ENCODE data around the gene ADAMTS8.
A peak's percentile ranks its signal among the peaks of the same experiment; 100 is the strongest.

Gene ADAMTS8, protein sequence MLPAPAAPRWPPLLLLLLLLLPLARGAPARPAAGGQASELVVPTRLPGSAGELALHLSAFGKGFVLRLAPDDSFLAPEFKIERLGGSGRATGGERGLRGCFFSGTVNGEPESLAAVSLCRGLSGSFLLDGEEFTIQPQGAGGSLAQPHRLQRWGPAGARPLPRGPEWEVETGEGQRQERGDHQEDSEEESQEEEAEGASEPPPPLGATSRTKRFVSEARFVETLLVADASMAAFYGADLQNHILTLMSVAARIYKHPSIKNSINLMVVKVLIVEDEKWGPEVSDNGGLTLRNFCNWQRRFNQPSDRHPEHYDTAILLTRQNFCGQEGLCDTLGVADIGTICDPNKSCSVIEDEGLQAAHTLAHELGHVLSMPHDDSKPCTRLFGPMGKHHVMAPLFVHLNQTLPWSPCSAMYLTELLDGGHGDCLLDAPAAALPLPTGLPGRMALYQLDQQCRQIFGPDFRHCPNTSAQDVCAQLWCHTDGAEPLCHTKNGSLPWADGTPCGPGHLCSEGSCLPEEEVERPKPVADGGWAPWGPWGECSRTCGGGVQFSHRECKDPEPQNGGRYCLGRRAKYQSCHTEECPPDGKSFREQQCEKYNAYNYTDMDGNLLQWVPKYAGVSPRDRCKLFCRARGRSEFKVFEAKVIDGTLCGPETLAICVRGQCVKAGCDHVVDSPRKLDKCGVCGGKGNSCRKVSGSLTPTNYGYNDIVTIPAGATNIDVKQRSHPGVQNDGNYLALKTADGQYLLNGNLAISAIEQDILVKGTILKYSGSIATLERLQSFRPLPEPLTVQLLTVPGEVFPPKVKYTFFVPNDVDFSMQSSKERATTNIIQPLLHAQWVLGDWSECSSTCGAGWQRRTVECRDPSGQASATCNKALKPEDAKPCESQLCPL

DNA sequence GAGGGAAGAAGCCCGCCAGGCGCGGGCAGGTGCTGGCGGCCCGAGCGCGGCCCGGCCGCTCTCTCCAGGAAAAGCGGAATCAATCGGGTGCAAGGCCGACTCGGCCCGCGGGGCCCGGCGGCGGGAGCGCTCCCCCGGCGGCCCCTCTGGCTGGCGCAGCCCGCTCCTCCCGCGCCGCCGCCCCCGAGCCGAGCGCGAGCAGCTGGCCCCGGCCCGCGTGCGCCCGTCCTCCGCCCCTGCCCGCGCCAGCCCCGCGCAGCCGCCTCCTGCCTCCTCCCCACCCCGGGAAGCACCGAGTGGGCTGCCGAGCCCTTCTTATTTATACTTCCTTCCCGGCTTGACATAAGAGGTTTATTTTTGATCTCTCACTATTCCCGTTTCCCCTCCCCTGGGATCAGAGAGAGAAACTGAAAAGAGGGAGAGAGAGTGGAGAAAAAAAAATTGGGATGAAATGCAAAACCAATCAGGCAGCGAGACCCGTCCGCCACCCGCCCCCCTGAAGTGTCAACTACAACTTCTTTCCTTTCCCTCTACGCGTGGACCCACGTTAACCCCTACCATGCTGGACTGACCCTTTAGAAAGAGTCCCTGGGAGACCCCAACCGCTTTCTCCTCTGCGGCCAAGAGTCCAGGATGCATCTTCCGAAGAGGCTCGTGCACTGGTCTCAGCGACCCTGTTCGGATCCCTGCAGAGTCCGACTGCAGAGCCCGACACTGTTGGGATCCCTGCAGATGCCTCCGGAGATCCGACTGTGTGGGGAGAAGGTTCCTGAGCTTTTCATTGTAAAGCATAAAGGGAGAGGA, at the start of gene ADAMTS8:
Gene ADAMTS8, minus strand, starts transcription at position 294 of the 804 bp plus-strand sequence. CDS start 323 bp downstream, outside the sequence.
- peak; percentile 18 for DNase-seq
- ATAC-seq, result no peak

DNA sequence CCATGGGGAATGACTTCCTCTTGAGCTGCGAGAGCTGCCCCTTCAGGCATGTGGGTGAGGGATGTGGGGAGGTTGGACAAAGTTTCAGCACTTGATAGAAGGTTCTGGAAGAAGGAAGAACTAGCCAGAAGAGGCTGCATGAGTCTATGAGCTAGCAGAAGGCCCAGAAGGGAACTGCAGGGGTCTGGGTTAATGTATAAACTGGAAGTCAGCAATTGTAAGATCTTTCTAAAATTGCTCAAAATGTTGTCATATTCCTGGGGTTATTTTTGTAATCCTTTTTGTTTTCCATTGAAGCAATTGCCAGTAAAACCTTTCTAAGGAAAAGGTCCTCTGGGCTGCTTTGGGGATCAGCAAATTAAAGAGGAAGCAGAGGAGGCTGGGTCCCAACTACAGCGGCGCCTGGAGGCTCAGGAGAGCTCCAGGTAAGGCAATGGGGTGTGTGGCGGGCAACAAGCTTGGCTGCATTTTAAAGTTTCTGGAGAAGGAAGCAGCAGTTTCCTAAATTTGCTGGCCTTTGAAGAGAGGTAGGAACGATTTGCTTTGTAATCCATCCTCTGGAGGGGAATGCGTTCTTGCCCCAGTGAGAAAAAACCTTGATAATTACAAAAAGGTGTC, 49.3 kb upstream of the ADAMTS8 start:
- ATAC-seq (no peak), DNase-seq (no peak)

DNA sequence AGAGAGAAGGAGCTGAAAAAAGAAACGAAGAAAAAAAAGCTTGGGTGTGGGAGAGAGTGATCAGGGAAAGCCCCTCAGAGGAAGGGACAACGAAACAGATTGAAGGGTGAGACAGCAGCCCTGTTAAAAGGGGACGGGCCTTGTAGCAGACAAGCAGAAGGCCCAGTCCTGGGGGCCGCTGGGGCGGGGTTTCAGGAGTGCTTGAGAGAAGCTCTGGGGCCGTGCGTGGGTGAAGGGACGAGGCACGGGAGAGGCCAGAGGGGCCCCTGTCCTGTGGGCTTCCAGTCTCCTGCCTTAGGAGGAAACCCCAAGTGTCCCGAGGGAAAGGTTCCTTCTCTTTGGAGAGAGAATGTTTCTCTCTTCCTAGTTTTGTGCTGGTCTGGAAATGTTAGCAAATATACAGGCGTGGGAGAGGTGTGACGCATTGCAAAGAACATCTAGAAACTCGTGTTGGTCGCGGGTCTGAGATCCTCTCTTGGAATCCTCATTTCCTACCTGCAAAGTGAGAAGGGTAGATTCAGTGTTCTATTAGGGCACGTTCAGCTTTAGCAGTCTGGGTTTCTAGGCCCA, 48.6 kb upstream of the ADAMTS8 start:
- DNase-seq, result no peak
- ATAC-seq, result no peak

DNA sequence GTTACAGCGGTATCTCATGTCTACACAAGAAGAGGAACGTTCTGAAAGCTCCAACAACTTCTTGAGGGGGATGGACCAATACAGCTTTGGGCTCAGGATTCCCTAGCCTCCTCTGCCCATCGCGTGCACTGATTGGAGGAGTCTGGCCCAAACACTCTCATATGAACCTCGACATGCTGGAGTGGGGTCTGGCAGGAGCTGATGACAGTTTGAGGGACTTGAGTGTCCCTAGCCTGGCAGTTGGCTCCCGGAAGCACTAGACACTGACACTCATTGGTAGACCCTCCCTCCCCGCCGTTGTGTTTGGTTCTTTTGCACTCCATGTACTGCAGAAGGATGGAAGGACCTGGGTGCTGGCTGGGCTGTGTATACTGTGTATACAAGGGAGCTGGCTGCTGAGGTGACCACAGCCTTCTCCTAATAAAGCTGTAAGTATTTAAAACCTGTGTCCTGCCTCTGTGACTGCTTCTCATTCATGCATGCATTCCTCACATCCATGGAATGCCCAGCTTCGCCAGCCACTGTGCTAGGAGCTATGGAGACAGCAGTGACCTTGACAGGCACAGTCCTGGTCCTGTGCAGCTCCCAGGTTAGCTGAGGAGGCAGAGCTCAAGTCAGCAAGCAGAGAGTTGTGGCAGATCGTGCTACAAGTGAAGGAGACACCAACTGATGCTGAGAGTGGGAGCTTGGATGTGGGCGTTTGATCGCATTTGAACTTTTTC, 48.0 kb upstream of the ADAMTS8 start:
- ATAC-seq (no peak), DNase-seq (no peak)

DNA sequence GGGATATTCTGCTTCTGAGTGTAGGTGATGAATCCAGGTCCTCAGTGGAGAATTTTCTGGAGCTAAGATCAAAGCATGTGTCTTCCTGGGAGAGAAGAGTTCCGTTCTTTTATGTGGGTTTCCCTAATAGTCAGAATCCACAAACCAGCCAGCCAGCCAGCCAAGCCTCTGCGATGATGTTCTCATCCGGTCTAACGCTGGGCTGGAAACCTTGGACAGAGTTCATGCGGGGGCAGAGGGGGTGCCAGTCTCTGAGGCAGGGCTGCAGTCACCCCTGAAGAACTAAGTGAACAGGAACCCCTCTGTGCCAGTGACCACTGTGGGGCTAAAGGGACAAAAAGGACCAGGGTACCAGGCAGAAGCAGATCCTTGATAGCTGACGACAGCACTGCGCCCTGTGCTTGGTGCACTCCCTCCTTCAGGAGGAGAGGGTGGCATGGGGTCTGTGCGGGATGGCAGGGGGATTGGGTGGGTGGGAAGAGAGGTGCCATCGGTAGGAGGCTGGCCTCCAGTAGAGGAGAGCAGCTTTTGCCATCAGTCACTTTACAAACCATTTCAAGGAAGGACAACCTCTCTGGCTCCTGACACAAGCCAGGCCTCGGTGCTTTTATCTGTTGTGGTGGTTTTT, 47.1 kb upstream of the ADAMTS8 start:
- no peak for DNase-seq
- ATAC-seq, result no peak

DNA sequence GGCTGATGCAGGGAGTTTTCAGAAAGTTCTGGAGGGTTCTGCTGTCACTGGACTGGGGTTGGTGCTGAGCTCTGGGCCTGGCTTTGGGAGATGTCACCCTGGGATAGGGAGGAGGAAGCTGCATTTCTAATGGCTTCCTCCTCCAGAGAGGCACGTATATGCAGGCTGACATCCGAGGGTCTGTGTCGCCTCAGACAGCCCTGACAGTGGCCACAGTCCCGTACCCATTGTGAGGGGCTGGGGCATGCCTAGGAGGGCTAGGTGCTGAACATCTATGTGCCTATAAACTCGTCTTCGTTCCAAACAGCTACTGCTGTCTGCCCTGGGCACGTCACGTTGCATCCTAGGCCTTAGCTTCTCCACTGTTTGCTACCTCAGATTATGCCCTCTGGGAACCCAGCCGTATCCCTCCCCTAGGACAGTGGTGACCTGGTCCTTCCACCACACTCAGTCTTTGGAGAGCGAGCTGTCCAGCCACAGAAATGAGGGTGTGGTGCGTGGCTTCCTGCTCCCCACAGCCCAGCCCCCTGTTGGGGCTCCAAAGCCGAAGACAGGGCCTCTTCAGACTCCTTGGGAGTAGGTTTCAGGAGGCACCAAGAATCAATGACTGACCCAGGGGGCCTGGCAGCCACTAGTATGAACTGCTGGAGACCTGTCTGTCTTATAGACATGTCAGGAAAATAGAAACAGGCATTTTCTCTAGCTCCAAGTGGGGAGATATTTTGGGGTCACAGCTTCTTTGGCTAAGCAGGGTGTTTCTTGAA, 46.4 kb upstream of the ADAMTS8 start:
- ATAC-seq (no peak), DNase-seq (no peak)

DNA sequence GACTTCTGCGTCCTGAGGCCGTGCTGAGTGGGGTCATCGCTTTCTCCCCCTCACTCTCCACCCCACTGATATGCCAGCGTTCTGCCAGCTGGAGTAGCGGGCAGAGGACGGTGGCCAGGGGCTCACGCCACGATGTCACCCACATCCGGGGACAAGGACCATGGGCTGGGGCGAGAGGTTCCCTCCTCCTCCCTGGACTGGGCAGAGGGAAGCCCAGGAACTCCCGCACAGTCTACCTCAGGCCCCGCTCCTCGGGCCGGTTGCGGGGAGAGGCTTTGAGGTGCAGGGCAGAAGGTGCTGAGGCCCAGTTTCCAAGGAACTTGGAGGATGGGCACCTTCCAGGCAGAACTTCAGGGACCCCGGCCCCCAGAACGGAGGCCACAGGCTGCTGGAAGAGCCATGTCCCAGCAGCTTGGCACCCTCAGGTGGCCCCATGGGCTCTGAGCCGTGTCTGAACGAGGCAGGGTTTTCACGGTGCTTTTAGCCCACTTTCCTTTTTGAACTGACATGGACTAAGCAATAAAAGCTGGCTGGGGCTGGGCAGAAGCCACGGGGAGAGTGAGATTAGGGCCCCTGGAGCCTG, 45.5 kb upstream of the ADAMTS8 start:
- ATAC-seq (no peak), DNase-seq (no peak)

DNA sequence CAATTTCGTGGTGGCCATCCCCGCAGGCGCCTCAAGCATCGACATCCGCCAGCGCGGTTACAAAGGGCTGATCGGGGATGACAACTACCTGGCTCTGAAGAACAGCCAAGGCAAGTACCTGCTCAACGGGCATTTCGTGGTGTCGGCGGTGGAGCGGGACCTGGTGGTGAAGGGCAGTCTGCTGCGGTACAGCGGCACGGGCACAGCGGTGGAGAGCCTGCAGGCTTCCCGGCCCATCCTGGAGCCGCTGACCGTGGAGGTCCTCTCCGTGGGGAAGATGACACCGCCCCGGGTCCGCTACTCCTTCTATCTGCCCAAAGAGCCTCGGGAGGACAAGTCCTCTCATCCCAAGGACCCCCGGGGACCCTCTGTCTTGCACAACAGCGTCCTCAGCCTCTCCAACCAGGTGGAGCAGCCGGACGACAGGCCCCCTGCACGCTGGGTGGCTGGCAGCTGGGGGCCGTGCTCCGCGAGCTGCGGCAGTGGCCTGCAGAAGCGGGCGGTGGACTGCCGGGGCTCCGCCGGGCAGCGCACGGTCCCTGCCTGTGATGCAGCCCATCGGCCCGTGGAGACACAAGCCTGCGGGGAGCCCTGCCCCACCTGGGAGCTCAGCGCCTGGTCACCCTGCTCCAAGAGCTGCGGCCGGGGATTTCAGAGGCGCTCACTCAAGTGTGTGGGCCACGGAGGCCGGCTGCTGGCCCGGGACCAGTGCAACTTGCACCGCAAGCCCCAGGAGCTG, 44.8 kb upstream of the ADAMTS8 start:
- ATAC-seq, result no peak
- no peak for DNase-seq

DNA sequence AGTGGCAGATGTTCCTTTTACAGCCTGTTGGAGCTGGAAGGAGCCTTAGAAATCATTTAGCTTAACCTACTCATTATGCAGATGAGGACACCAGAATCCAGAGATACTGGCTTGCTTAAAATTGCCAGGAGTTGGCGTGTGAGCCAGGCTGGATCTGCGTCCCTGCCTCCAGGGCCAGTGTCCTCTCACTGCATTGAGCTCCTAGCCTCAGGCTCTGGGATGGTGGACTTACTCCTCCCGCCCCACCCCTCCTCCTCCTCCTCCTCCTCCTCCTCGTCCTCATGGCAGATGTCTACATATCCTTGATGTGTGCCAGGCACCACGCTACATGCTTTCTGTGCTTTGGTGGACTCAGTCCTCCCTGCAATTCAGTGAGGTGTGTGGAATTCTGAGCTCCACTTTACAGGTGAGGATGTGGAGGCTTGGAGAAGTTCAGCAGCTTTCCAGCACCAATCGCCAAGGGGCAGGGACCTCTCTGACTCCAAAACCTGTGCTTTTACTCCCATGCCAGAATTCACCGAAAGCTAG, 44.1 kb upstream of the ADAMTS8 start:
- ATAC-seq (no peak), DNase-seq (no peak)

DNA sequence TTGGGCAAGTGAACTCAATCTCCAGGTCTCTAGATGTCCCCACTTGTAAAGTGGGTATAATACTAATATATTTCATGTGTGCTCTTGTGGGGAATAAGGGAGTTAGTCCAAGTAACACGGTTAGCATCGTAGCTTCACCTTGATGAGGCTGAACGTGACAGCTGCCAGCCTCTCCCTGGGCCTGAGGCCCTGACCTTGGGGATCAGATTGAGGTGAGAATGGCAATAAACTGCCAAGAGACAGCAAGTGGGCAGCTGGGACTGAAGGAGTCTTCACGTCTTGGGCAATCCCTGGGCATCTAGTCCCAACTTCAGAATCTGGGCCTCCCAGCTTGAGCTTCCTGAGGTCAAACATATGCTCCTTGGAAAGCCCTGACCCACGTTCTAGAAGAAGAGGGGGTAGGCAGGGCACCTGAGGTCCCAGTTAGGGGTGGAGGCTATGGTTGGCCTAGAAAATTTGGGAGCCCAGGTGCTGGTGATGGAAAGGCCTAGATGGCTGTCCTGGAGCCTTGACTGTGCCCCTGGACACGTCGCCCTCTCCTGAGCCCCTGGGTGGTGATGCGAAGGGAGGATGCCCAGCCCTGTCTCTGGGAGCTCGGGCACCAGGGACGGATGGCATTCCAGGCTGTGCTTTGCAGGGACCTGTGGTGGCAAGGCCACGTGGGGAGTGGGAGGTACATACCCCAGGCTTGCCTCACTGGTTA, 43.5 kb upstream of the ADAMTS8 start:
- ATAC-seq (no peak), DNase-seq (no peak)

DNA sequence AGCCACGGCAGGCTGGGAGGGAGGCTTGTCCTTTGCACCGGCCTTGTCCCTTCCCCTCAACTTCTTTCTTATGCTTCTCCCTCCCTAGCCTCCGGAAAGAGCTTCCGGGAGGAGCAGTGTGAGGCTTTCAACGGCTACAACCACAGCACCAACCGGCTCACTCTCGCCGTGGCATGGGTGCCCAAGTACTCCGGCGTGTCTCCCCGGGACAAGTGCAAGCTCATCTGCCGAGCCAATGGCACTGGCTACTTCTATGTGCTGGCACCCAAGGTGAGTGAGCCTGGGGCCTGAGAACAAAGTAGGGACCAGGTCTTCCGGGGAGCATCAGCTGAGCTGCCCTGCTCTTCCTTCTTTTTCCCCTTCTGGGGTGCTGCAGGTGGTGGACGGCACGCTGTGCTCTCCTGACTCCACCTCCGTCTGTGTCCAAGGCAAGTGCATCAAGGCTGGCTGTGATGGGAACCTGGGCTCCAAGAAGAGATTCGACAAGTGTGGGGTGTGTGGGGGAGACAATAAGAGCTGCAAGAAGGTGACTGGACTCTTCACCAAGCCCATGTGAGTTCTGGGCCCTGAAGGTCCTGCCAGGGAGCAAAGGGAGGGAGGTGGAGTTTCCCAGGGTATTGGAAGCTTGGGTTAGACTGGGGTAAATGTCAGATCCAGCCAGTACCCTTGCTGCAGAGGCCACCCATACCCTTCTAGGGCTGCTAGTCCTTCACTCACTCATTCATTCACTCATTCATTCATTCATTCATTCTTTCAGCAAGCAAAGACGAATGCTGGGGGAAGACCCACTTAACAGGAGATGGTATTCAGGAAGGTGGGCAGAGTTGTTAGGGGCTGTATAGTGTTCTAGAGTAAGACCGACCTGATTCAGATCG, 42.7 kb upstream of the ADAMTS8 start:
- DNase-seq (no peak), ATAC-seq (no peak)

DNA sequence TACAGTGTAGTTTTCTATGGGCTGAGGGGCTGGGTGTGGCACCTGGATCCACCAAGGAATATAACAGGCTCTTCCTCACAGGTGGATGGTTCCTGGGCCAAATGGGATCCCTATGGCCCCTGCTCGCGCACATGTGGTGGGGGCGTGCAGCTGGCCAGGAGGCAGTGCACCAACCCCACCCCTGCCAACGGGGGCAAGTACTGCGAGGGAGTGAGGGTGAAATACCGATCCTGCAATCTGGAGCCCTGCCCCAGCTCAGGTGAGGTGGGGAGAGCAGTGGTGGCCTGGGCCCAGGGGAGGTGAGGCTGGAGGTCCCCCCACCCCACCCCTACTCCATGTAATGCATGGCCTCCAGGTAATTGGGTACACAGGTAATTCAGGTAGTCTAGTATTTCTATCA, 40.8 kb upstream of the ADAMTS8 start:
- ATAC-seq (no peak), DNase-seq (no peak)

DNA sequence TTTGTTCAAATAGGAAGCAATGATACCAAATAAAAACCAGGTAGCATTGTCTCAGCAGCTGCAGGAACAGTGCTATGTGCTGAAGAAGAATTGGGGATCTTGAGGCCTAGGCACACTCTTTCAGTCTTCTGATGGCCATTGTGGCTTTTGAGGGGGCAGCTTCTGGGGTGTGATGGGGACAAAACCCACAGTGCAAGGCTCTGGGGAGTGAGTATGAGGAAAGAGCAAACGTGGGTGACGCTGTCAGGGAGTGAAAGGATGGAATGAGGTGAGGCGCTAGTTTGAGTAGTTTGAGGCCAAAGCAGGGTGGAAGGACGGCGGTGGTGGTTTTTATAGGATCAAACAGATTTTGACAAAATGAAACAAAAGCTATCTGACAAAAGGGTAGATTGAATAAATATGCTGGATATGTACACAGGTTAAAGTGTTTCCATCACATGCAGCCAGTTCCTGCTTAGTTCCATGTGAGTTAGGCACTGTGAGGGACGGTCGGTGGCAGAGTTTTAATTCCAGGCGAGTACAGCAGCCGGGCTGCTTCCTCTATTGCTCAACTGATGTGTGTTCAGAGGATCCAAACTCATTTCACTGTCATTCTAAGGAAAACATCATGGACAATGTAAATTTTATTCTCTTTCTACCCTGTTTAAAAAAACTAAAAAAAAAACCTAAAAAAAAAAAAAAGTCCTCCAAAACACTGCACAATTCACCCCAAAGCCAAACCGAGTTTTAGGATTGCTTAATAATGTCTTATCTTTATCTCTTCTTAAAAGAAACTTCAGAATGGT, 38.9 kb upstream of the ADAMTS8 start:
- no peak for ATAC-seq

DNA sequence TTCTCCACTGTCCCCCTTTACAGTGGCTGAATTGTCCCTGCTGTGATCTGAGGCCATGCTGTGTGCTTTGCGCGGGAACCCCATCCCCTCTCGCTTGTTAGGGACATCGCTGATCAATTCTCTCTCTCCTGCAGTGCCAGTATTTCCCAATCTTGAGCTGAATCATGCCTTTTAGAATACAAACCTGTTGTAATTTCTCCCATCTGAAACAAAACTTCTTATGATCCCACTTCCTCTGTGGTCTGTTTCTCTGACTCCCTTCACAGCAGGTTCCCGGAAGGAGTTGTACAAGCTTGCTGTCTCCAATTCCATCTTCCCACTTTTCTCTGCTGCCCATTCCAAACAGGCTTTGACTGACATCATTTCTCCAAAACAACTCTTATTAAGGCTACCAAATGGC, 36.9 kb upstream of the ADAMTS8 start:
- DNase-seq (no peak), ATAC-seq (no peak)

More for the DNA sequence above, 38.9 kb upstream of the ADAMTS8 start:
- DNase-seq, result no peak

DNA sequence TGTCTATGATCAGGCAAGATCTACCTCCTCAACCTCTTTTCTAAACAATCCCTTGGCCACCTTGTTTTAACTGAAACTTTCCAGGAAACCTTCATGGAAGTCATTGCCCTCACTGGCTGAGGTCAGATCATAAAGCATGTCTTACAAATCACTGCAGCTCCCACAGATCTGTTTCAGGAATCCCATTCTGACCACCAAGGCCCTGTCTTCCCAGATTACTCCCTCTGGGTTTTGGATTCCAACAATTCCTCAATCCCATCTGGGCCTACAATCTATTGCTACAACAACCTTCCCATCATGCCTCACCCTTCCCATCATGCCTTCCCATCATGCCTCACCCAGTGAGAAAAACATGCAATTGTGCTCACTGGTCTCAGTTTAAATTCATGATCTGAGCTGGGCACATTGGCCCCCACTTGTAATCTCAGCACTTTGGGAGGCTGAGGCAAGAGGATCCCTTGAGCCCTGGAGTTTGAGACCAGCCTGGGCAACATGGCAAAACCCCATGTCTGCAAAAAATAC, 35.9 kb upstream of the ADAMTS8 start:
- DNase-seq (no peak), ATAC-seq (no peak)

DNA sequence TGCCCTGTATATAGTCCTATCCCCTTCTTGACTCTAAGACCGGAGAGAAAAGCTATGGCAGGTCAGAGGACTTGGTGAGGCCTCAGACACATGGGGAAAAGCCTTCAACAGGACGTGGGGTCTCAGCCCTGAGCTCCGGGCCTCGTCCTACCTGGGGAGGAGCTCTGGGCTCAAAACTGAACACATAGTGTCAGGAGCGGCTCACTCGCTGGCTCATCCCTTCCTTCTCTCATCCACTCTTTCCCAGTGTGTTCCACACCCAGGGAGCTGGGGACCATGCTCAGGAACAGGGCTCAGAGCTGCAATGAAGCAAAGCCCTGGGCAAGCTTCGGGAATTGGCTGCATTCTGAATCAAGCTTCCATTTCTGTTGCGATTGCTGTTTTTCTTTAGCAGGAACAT, 34.5 kb upstream of the ADAMTS8 start:
- ATAC-seq (no peak), DNase-seq (no peak)

All from stimulated activated naive CD8-positive, alpha-beta T cell treated with anti-CD3 and anti-CD28 coated beads, Interleukin-15, Interleukin-2, amounts not matched to agents 100 U/mL and 50 U/mL, for 24 hours (primary cell).